NB4 (cell line): Measurements from ENCODE around the gene MRPS17.

Experiments
- DNase-seq: peaks from one replicate; pipeline ENCODE4 v3.0.0; 2010; ENCODE audit warnings: low read depth
- H3K4me3 ChIP-seq: one replicate; pipeline ENCODE4 v1.5.1; 2011; ENCODE audit warnings: mild to moderate bottlenecking, low read depth, low read length, moderate library complexity
- MYC ChIP-seq: IDR thresholded peaks from 2 replicates; pipeline ENCODE4 v1.6.1; 2011; ENCODE audit warnings: low read depth, low read length
- POLR2A ChIP-seq: IDR thresholded peaks from 2 replicates; pipeline ENCODE4 v1.6.1; 2011; ENCODE audit warnings: mild to moderate bottlenecking; ENCODE audit not compliant: insufficient read length; ENCODE audit errors: extremely low read depth
- TF ChIP-seq, protein P1 (sequence below): IDR thresholded peaks from one replicate; pipeline ENCODE4 v1.5.1; 2012; ENCODE audit warnings: low read depth, low read length
- TF ChIP-seq, protein P2 (sequence below): IDR thresholded peaks from 2 replicates; pipeline ENCODE4 v1.6.1; 2011; ENCODE audit warnings: low read depth, low read length

MRPS17 gene

DNA sequence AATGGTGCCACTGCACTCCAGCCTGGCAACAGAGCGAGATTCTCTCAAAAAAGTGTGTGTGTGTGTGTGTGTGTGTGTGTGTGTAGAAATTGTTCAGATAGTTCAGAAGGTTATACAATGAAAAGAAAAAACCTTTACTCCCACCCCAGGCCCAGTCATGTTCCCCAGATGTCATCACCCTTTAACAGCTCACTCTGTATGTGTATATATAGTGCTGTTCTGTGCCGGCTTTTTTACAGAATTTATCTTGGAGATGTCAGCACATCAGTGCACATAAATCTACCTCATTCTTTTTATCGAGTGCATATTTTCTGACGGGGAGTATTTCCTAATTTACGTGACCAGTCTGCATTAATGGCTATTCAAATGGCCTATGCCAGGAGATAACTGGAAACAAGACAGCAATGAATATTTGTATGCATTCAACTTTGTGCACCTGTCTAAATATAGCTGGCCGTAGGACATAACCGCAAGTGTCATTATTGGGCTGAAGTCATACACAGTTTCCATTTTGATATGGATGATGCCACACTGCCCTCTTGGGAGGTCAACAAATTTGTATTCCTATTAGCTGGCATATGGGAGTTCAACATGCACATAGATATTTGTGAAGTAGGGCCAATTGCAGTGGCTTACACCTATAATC, 24.4 kb downstream of the MRPS17 start:
- H3K4me3 ChIP-seq: no peak overlapping the region
- DNase-seq: no peak
- TF ChIP-seq POLR2A (no peak), MYC (no peak)
- TF ChIP-seq, protein P1, sequence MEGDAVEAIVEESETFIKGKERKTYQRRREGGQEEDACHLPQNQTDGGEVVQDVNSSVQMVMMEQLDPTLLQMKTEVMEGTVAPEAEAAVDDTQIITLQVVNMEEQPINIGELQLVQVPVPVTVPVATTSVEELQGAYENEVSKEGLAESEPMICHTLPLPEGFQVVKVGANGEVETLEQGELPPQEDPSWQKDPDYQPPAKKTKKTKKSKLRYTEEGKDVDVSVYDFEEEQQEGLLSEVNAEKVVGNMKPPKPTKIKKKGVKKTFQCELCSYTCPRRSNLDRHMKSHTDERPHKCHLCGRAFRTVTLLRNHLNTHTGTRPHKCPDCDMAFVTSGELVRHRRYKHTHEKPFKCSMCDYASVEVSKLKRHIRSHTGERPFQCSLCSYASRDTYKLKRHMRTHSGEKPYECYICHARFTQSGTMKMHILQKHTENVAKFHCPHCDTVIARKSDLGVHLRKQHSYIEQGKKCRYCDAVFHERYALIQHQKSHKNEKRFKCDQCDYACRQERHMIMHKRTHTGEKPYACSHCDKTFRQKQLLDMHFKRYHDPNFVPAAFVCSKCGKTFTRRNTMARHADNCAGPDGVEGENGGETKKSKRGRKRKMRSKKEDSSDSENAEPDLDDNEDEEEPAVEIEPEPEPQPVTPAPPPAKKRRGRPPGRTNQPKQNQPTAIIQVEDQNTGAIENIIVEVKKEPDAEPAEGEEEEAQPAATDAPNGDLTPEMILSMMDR: no peak
- TF ChIP-seq, protein P2, sequence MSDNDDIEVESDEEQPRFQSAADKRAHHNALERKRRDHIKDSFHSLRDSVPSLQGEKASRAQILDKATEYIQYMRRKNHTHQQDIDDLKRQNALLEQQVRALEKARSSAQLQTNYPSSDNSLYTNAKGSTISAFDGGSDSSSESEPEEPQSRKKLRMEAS: no peak

DNA sequence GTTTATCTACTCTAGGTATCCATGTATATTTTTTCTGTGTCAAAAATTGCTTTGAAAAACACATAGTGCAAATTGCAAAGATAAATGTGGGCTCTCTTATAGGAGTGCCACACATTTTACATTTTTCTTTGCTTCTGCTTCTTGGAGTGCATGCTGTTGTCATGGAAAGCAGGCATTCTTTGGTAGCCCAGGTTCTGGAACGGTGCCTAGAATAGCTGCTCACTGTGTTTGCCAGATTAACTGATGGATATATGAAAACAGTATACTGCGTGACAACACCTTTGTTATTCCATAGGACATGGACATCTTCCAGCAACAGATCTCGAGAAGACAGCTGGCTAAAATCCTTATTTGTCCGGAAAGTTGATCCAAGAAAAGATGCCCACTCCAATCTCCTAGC, 26.2 kb downstream of the MRPS17 start:
- no peak overlapping the region for H3K4me3 ChIP-seq
- TF ChIP-seq POLR2A (no peak), MYC (no peak)
- TF ChIP-seq, protein P1: no peak
- no peak for DNase-seq

DNA sequence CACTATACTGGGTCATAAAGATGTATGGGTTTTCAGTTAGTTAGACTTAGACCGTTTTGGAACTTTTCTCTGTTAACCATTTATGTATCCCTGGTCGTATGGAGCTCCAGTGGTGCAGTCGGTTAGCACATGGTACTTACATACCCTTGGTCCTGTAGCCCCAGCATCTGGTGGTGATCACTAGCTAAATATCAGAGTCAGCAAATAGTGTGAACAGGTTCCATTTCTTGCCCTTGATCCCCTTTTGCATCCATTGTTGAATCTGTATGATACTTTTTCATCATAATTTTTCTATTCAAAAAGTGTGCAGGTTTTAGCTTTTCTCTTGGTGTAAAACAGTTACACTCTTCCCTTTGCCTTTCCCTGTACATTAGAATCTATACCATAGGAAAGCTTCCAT, 28.6 kb downstream of the MRPS17 start:
- no peak for DNase-seq
- no peak overlapping the region for H3K4me3 ChIP-seq
- TF ChIP-seq, protein P2: no peak
- TF ChIP-seq MYC (no peak), POLR2A (no peak)
- TF ChIP-seq, protein P1: no peak

DNA sequence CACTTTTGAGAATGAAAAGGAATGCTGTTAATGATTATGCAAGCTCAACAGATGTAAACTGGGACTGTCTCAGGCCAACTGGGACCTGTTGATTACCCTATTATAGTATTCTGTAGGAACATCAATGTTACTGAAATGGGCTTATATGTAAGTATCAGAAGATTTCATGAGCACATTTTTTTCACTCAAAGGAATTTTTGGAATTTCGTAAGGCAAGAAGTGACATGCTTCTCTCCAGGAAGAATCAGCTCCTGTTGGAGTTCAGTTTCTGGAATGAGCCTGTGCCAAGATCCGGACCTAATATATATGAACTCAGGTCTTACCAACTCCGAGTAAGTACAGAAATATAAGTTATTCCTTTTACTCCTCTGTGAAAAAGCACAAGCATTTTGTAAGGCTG, 31.9 kb downstream of the MRPS17 start:
- no peak overlapping the region for H3K4me3 ChIP-seq
- no peak for DNase-seq
- TF ChIP-seq, protein P1: no peak
- no peak for TF ChIP-seq POLR2A
- no peak for TF ChIP-seq MYC
- TF ChIP-seq, protein P2: no peak

DNA sequence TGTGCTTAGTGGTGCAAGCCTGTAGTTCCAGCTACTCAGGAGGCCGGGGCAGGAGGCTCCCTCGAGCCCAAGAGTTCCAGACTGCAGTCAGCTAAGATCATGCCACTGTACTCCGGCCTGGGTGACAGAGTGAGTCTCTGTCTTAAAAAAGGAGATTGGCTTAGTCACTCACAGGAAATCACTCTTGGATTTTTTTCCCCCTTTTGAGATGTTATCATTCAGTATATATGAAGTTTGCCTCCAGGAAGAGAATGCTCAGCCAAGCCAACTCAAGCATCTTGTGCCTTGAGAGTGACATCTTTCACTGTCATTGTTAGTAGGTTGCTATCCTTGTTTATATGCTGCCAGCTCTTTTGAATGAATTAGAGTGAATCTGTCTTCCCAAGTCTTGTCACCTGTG, 40.7 kb downstream of the MRPS17 start:
- no peak overlapping the region for H3K4me3 ChIP-seq
- TF ChIP-seq, protein P1: no peak
- TF ChIP-seq, protein P2: no peak
- TF ChIP-seq POLR2A (no peak), MYC (no peak)
- no peak for DNase-seq
